T-helper 1 cell (primary cell): Measurements from ENCODE around the gene GLIS1.

Source experiments
- DNase-seq, 5 donors: peaks; one replicate each; pipeline ENCODE4 v3.0.0-alpha.2; 2012 to 2020

GLIS1 gene

DNA sequence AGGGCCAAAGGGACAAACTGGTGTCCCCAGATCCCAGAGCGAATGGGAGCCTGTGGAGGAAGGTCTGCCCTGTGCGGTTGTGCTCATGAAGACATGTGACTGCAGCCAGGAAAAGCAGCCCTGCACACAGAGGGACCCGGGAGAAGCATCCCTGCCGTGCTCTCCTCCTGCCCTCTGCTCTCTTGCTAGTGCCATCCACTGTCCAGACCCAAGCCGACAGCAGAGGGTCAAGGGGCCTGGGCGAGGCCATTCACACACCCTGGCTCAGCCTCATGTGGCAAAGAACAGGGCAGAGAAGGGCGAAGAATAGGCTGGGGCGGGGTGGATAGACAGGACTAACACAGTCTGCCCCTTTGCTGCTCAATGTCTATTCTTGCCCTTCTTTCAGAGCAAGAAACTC is 262.4 kb downstream of the GLIS1 start:
- DNase-seq: no peak

DNA sequence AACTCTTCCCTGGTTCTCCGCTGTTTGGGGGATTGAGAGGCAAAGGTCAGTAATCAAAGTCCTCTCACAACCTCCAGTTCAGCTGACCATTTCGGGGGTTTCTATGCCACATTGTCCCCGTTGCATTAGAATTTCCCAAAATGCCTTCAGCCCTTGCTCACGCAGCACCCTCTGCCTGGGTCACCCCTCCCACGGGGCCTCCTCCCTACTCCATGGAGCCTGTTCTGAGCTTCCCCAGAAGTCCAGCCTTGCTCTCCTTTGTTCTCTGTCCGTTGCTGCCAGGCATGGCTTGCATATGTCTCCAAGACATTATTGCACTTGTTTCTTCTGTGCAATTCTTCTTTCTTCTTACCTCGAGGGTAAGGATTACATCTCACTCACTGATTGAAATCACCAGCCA is 263.3 kb downstream of the GLIS1 start:
- DNase-seq: no peak

DNA sequence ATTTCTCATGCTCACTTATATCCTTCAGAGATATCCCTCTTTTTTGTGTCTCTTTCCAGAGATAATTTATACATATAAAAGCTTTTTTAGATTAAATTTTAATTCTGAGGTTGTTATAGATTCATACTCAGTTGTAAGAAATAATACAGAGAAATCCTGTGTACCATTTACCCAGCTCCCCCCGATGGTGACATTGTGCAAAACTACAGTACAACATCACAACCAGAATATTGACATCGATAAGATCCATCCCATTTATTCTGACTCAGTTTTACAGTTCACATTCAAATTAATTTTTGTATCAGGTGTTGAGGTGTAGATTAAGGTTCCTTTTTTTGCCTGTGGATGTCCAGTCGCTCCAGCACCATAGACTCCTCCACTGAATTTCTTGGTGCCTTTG is 265.5 kb downstream of the GLIS1 start:
- DNase-seq: no peak

DNA sequence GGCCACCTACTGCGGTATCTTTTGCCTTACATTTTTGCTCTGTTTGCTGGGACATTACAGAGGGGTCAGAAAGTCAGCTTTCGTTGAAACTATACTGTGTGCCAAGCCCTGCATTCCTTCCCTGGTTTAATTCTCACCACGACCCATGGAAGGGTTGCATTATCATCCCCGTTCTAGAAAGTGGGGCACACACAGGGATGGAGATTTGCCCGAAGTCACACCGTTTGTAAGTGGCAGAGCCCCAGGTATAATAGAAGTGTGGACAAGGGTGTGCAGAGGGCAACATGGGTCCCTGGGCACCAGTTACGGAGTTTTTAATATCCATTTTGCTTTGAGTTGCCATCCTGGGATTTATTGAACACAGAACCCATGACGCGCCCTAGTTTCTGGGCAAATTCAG is 268.0 kb downstream of the GLIS1 start:
- DNase-seq: no peak

DNA sequence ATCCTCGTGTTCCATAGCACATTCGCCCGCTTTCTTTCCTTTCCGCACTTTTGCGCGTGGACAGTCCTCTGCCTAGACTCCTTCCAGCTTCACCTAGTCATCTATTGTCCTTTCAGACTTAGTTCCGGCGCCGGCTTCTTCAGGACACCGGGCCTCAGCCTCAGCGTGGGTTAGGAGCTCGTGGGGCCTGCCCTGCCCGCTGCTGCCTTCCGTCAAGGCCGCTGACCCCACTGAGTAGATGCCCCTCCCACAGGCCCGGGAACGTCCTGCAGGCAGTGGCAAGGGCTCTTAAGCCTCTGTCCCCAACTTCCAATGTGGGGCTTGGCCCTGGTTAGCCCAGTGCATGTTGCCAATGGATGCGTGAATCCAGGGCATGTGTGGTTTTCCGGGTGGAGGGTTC is 268.4 kb downstream of the GLIS1 start:
- DNase-seq: no peak

DNA sequence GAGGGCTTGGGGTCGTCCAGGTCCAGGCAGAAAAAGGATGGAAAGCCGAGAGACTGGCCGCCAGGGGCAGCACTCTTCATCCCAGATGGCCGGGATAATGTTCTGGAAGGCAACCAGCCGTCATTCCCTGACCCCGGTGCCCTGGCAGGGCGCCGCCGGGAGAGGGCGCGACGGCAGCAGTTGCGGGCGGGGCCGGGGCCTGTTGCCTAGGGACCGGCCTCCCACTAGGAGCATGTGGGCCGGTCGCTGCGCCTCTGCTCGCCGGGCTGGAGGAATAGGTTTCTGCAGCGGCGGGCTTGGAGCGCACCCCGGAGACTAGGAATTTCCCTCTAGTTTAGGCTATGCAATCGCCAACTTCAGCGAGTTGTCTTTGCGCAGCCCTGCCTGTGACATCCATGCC is 268.8 kb downstream of the GLIS1 start:
- DNase-seq: no peak

DNA sequence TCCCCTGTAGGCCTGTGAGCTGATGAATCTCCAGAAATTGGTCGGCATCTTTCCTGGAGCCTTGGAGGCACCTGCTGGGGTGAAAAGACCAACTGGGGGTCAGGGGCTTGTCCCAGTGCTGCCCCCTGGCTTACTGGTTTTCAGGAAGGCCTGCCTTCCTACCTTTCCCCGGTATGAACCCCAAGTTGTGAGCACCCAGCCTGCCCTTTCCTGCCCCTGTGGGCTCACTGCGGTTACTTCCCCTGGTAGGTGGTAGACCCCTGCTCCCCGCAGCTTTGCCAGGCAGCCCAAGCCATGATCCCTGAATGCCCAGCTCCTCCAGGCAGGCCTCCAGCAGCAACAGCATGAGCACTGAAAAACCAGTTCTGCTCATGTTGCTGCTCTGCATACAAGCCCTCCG is 269.6 kb downstream of the GLIS1 start:
- no peak for DNase-seq

DNA sequence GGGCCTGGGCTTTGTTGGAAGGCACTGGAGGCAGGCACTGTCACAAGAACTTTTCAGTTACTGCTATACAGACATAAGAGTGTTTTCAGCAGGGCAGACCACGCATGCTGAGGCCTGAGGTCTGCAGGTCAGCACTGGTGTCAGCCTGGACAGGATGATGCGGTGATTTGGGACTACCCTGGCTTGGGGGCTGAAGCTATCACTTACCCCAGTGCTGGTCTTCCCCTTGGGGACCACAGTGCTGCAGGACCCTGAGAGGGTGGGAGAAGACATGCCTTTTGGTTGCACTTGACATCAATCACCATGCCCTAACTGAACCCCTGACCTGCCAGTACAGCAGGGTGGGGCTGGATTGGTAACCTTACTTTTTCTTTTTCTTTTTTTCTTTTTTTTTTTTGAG is 270.6 kb downstream of the GLIS1 start:
- DNase-seq: no peak

DNA sequence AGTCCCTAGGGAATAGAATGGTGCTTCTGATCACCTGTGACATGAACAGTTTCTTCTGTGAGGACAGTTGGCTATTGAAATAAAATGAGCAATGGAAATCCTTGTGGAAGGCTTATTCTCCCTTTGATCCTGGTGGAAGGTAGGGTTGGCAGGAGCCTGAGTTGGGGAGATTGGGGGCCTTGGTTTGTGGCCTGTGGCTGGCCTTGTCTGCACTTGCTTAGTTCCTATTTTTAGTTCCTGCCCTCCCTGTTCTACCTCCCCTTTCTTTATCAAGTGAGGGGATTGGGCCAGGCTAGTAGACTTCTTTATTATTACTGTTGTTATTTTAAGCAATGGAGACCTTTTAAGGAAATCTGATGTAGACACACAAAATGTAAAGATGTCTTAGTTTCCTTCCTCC is 271.6 kb downstream of the GLIS1 start:
- no peak for DNase-seq

DNA sequence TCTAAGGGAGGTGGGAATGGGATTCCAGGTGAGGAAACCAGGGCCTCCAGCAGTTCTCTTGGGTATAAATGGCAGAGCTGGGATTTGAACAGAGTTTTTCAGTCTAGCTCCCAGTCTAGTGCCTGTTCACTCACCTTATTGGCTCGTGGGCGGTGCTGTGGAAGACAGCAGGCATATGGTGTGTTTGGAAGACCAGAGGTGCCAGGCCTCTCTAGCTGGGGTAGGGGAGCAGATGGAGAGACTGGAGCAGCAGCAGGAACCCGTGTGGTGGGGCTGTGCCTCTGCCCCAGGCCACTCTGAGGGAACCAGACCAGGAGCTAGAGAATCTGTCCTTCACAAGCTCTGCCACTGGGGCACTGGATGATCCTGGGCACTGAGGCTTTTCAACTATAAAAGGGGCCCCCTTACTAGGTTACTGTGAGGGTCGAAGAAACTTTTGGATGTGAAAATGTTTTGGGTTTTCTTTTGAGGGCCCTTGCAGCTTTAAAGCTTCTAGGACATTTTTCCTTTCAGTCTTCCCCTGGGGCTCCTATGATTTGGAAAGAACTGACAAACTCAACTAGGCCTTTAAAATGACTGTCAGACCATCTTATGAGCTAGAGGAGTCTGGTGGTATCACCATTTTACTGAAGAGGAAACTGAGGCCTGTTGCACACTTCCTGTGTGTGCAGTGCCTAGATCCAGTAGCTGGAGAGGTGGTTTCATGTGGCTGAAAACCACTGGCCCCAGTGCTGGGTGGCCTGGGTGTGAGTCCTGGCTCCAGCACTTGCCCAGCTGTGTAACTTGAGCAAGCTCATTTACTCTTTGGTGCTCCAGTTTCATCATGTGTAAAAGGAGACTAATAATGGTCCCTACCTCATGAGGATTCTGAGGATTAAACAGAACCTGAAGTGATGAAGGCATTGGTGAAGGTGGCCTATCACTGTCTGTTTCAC is 273.7 kb downstream of the GLIS1 start:
- DNase-seq: no peak

DNA sequence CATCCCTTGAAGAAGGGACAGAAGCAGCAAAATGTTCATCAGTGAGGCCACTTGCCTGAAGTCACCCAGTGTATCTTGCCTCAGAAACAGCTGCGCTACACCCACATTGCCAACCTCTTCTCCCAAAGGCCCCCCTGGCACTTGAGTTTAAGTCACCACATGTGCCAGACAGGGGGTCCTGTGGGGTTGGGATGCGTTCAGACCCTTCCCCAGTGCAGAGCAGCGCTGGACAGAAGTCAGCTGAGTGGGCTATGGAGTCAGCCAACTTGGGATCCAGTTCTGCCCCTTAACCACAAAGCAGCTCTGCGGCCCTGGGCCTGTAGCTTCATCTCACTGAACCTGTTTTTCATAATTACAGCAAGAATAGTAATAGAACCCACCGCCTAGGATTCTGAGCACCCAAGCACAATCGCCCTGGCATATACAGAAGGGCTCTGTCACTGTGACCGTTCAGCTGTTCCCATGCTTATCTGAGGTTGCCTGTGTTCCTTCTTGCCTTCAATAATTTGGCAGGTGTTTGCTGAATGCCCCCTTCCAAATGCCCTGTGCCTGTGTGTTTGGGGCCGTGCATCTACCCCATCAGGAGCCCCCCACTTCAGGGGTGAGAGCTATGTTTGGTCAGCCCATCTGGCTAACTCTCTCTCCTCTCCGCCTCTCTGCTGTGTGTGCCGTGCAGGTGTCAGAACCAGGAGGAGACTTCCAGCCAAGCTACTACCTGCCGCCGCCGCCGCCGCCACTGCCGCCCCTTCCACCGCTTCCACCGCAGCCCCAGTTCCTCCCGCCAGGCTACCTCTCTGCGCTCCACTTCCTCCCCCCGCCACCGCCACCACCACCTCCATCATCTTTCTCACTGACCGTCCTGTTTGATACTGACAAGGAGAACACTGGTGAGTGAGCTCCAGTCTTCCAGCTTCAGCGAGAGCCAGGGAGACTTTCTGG is 274.7 kb downstream of the GLIS1 start:
- DNase-seq: no peak

DNA sequence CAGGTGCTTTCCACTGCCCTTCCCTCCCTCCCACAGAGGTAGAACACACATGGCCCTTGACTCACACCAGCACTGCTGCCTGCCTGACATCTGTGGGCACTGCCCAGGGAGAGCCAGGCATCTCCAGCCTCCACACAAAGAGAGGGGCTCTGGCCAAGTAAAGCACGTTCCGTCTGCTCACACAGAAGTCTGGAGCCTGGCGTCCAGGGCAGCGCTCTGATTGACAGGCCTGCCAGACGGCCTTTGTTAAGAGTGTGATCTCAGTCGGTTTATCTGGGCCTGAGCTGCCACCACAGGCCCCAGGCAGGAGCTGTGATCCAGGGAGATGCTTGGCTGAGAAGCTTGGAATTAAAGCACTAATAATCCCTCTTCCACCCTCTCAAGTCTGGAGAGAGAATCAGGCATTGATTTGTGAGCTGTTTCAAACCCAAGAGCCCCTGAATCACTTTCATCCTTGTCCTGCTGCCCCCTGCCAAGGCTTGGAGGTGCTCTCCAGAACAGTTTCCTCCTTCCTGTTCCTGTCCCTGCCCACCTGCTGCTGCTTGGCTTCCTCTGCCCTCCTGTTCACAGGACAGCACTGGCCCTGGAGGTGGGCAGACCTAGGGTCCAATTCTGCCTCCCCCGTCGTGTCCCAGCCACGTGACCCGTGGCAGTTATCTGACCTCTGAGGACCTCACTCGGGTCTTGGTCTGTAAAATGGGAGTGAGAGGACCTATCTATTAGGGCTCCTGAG is 276.0 kb downstream of the GLIS1 start:
- DNase-seq: no peak

DNA sequence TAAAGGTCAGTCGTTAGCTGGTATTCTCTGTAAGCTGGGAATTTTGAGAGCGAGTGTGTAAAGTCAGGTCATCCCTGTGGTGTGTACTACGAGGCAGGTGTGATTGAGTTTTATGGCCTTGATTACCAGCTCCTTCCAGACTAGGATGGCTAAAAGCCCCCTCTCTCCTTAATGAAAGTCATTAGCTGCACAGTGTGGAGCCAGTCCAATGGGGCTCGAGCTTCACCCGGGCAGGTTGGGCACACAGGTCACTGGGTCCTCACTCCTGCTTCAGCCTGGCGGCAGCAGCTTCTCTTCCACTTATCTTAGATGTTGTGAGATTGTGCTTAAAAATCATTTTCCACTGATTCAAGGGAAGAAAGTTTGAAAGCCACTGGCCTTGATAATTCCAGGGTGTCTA is 276.8 kb downstream of the GLIS1 start:
- DNase-seq: no peak

DNA sequence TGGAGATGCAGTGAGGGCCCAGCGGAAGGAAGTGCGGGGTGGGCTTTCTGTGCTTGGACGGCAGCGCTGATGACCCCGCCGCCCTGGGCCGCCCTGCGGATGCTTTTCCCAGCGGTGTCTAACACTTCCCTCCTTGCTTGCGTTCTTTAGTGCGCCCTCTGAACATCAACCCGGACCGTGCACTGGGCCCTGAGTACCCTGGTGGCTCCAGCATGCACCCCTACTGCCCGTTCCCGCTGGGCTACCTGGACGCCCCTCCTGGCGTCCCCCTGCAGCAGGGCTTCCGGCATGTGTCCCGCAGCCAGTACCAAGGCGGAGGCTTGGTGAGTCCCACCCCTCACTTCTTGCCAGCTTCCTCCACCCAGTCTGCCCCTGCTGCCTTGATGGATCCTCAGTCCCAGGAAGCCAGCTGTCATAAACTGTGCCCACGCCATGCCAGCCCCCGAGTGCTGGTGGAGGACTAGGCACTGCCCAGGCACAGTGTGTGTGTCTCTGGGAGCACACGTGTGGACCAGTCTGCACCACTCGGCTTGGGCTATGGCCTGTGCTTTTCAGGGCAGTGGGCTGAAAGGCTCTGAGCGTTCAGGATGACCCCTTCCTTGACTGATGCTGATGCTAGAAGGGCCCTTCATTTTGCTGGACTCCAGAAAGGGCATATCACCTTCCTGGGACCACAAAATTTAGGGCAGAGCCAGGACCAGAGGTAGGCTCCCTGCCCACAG is 277.5 kb downstream of the GLIS1 start:
- DNase-seq: no peak

DNA sequence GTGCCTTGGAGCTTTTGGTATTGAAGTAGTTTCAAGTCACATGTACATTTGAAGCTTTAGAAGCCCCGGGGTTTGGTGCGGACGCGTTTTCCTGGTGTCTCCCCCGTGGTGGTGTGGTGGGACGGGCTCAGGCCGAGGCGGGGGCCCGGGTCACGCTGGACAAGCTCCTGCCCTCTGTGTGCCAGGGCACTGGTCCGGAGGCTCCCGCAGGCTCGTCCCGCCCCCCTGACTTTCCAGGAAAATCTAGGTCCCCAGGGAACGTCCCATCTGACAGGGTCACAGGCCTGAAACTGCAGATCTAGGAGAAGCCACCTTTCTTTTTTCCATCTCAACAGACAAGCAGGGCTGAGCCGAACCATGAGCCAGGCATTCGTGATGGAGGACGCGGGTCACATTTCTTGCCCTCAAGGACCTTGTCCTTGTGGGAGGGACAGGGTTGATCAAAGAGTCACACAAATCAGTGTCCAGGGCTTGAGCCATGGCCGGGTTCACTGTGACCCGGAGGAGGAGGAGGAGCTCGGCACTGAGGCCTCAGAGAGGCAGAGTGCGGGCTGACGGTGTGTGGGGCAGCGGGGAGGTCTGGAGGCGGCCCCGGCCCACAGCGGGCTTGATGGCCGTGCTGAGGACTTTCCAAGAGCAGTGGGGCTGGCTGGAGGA is 278.2 kb downstream of the GLIS1 start:
- no peak for DNase-seq

DNA sequence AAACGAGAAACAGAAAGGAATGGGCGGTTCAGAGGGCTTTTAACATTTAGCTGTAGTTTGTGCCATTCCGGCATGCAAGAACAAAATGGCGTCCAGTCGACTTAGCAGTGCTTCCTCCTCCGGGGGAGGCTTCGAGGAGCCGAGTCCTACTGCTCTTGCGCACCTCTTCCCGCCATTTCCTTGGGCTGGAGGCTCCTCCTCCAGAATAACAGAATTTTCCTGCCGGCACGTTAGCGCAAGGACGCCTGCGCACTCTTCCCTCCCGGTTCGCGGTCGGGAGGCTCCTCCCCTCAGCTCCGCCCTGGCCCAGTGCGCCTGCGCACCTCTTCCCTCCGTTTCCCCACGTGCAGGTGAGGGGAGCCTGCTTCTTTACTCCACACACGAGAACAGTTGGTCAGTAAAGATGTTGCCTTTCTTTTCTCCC is 278.7 kb downstream of the GLIS1 start:
- no peak for DNase-seq

DNA sequence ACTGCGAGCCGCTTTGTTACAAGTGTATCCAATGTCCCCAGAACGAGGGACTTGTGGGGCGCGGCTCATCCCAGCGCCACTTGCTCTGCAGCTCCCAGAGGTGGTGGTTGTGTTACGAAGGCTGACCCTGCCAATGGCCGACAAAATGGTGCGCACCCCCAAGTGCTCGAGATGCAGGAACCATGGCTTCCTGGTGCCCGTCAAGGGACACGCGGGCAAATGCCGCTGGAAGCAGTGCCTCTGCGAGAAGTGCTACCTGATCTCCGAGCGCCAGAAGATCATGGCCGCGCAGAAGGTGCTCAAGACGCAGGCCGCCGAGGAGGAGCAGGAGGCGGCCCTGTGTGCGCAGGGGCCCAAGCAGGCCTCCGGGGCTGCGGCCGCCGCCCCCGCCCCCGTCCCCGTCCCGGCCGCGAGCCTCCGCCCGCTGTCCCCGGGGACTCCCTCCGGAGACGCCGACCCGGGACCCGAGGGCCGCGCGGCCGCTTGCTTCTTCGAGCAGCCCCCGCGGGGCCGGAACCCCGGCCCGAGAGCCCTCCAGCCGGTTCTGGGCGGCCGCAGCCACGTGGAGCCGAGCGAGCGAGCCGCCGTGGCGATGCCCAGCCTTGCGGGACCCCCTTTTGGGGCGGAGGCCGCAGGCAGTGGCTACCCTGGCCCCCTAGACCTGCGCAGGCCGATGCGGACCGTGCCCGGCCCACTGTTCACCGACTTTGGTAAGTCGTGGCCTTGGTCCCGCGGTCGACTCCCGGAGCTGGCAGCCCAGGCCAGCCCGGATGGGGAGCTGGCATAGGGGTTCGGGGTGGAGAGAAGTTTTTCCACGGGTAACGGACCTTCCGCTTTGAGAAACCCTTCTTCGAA is 279.4 kb downstream of the GLIS1 start, which contains the start of gene DMRTB1:
Gene DMRTB1 (plus strand): TSS at position 79 of the 855 bp plus-strand sequence. CDS start 55 bp downstream, at position 134.
- no peak for DNase-seq

DNA sequence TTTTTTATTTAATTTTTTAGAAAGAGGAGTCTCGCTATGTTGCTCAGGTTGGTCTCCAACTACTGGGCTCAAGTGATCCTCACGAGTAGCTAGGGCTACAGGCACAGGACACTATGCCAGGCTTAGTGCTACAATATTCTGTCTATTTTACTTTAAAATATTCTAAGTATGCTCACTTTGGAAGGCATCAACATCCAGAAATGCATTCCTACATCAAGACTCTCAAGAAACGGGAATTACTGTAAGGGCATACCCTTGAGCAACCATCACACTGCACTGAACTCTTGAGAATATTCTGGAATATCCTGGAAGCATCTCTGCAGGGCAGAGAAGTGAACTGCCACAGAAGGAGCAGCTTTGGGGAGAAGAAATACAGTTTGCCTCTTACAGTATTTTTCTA is 280.3 kb downstream of the GLIS1 start:
- DNase-seq: no peak
